Measurements from ENCODE around the gene FOXN3. TPM values are rescaled to one million over a fixed set of nuclear protein-coding genes. Genes with fewer than 3 reads are reported as not detected.

FOXN3 gene
- total and polyA plus RNA-seq, 2 experiments from 2014 or later, result 98.9 to 167 TPM

DNA sequence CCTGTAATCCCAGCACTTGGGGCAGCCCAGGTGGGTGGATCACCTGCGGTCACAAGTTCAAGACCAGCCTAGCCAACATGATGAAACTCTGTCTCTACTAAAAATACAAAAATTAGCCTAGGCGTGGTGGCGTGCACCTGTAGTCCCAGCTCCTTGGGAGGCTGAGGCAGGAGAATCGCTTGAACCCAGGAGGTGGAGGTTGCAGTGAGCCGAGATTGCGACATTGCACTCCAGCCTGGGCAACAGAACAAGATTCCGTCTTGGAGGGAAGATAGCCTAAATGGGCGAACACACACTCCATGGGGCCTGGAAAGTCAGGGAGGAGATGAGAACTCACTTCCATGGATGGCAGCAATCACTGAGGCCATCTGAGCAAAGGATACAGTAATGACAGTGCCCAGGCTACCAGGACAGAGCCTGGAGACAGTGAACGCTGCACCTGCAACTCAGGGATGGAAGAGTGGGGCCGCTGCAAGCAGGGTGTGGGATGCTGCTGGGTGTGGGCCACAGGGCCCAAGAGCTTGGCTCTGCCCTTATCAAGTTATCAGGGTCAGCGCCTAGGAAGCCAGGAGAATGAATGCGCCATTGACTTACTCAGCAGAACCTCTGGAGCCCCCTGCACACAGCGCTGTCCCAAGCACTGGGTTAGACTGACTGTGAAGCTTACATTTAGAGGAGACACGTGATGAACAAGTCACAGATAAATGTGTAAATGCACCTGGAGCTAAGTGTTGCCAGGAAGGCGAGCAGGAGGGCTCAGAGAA lies 28.9 kb downstream of the FOXN3 start:
- Mint-ChIP-seq H3K4me3 (no peak overlapping the region; the same call in 2 of the 3 replicates), H3K27ac (peak overlapping the region; percentile 58), H3K9me3 (no peaks in the 10 kb centered on the region; the same call in 2 of the 3 replicates), H3K4me1 (peaks cover 78% of the 10 kb centered on the region), H3K27me3 (ENCODE audit: insufficient read depth, low read depth, poor library complexity) (peaks cover 10% of the 10 kb centered on the region), H3K36me3 (ENCODE audit: low read depth) (peaks cover 35% of the 10 kb centered on the region)
- Histone ChIP-seq H3K4me2 (no peak overlapping the region), H3K4me3 (no peak overlapping the region), H4K20me1 (replicated peaks; ENCODE audit: insufficient read depth) (peaks cover 51% of the 10 kb centered on the region), H2AFZ (no peak overlapping the region), H3K27ac (ENCODE audit: low read depth) (peak overlapping the region; percentile 30; the same call in 1 of the 2 replicates), H3K36me3 (ENCODE audit: insufficient read depth) (no peaks in the 10 kb centered on the region), H3K79me2 (replicated peaks; ENCODE audit: insufficient read depth) (peaks cover 100% of the 10 kb centered on the region), H3K9me2 (ENCODE audit: insufficient read depth) (no peaks in the 10 kb centered on the region), H3F3A (replicated peaks; ENCODE audit: low read depth) (no peaks in the 10 kb centered on the region; the same call in 1 of the 2 replicates), H3K27me3 (ENCODE audit: insufficient read depth) (no peaks in the 10 kb centered on the region), H3K4me1 (ENCODE audit: insufficient read depth) (peaks cover 79% of the 10 kb centered on the region)
- DNase-seq (ENCODE audit: low spot score), result no peak
- TF ChIP-seq, protein P1, sequence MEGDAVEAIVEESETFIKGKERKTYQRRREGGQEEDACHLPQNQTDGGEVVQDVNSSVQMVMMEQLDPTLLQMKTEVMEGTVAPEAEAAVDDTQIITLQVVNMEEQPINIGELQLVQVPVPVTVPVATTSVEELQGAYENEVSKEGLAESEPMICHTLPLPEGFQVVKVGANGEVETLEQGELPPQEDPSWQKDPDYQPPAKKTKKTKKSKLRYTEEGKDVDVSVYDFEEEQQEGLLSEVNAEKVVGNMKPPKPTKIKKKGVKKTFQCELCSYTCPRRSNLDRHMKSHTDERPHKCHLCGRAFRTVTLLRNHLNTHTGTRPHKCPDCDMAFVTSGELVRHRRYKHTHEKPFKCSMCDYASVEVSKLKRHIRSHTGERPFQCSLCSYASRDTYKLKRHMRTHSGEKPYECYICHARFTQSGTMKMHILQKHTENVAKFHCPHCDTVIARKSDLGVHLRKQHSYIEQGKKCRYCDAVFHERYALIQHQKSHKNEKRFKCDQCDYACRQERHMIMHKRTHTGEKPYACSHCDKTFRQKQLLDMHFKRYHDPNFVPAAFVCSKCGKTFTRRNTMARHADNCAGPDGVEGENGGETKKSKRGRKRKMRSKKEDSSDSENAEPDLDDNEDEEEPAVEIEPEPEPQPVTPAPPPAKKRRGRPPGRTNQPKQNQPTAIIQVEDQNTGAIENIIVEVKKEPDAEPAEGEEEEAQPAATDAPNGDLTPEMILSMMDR (conservative IDR thresholded peaks at IDR 0.05; ENCODE audit: low read depth in 2 of 2), result no peak
- no peak for TF ChIP-seq EZH2phosphoT487 (IDR thresholded peaks at IDR 0.05; ENCODE audit: unreplicated experiment)
- TF ChIP-seq ZNF331 (CRISPR knock-in tag; IDR thresholded peaks at IDR 0.05; ENCODE audit: low read depth), result no peak
- TF ChIP-seq, protein P2, sequence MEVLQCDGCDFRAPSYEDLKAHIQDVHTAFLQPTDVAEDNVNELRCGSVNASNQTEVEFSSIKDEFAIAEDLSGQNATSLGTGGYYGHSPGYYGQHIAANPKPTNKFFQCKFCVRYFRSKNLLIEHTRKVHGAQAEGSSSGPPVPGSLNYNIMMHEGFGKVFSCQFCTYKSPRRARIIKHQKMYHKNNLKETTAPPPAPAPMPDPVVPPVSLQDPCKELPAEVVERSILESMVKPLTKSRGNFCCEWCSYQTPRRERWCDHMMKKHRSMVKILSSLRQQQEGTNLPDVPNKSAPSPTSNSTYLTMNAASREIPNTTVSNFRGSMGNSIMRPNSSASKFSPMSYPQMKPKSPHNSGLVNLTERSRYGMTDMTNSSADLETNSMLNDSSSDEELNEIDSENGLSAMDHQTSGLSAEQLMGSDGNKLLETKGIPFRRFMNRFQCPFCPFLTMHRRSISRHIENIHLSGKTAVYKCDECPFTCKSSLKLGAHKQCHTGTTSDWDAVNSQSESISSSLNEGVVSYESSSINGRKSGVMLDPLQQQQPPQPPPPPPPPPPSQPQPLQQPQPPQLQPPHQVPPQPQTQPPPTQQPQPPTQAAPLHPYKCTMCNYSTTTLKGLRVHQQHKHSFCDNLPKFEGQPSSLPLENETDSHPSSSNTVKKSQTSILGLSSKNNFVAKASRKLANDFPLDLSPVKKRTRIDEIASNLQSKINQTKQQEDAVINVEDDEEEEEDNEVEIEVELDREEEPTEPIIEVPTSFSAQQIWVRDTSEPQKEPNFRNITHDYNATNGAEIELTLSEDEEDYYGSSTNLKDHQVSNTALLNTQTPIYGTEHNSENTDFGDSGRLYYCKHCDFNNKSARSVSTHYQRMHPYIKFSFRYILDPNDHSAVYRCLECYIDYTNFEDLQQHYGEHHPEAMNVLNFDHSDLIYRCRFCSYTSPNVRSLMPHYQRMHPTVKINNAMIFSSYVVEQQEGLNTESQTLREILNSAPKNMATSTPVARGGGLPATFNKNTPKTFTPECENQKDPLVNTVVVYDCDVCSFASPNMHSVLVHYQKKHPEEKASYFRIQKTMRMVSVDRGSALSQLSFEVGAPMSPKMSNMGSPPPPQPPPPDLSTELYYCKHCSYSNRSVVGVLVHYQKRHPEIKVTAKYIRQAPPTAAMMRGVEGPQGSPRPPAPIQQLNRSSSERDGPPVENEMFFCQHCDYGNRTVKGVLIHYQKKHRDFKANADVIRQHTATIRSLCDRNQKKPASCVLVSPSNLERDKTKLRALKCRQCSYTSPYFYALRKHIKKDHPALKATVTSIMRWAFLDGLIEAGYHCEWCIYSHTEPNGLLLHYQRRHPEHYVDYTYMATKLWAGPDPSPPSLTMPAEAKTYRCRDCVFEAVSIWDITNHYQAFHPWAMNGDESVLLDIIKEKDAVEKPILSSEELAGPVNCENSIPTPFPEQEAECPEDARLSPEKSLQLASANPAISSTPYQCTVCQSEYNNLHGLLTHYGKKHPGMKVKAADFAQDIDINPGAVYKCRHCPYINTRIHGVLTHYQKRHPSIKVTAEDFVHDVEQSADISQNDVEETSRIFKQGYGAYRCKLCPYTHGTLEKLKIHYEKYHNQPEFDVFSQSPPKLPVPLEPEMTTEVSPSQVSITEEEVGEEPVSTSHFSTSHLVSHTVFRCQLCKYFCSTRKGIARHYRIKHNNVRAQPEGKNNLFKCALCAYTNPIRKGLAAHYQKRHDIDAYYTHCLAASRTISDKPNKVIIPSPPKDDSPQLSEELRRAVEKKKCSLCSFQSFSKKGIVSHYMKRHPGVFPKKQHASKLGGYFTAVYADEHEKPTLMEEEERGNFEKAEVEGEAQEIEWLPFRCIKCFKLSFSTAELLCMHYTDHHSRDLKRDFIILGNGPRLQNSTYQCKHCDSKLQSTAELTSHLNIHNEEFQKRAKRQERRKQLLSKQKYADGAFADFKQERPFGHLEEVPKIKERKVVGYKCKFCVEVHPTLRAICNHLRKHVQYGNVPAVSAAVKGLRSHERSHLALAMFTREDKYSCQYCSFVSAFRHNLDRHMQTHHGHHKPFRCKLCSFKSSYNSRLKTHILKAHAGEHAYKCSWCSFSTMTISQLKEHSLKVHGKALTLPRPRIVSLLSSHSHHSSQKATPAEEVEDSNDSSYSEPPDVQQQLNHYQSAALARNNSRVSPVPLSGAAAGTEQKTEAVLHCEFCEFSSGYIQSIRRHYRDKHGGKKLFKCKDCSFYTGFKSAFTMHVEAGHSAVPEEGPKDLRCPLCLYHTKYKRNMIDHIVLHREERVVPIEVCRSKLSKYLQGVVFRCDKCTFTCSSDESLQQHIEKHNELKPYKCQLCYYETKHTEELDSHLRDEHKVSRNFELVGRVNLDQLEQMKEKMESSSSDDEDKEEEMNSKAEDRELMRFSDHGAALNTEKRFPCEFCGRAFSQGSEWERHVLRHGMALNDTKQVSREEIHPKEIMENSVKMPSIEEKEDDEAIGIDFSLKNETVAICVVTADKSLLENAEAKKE (CRISPR knock-in tag; IDR thresholded peaks at IDR 0.05), result no peak
- TF ChIP-seq NANOG (IDR thresholded peaks at IDR 0.05; ENCODE audit: borderline replicate concordance), result no peak
- TF ChIP-seq POLR2AphosphoS5 (IDR thresholded peaks at IDR 0.05; ENCODE audit: low read depth), result no peak
- TF ChIP-seq JUNB (IDR thresholded peaks at IDR 0.05; ENCODE audit: unreplicated experiment), result no peak
- TF ChIP-seq CREB1 (CRISPR knock-in tag; IDR thresholded peaks at IDR 0.05; ENCODE audit: low read depth), result no peak
- TF ChIP-seq, protein P3, sequence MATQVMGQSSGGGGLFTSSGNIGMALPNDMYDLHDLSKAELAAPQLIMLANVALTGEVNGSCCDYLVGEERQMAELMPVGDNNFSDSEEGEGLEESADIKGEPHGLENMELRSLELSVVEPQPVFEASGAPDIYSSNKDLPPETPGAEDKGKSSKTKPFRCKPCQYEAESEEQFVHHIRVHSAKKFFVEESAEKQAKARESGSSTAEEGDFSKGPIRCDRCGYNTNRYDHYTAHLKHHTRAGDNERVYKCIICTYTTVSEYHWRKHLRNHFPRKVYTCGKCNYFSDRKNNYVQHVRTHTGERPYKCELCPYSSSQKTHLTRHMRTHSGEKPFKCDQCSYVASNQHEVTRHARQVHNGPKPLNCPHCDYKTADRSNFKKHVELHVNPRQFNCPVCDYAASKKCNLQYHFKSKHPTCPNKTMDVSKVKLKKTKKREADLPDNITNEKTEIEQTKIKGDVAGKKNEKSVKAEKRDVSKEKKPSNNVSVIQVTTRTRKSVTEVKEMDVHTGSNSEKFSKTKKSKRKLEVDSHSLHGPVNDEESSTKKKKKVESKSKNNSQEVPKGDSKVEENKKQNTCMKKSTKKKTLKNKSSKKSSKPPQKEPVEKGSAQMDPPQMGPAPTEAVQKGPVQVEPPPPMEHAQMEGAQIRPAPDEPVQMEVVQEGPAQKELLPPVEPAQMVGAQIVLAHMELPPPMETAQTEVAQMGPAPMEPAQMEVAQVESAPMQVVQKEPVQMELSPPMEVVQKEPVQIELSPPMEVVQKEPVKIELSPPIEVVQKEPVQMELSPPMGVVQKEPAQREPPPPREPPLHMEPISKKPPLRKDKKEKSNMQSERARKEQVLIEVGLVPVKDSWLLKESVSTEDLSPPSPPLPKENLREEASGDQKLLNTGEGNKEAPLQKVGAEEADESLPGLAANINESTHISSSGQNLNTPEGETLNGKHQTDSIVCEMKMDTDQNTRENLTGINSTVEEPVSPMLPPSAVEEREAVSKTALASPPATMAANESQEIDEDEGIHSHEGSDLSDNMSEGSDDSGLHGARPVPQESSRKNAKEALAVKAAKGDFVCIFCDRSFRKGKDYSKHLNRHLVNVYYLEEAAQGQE (IDR thresholded peaks at IDR 0.05; ENCODE audit: unreplicated experiment), result no peak
- no peak for TF ChIP-seq ZNF114 (CRISPR knock-in tag; IDR thresholded peaks at IDR 0.05)
- TF ChIP-seq, protein P4, sequence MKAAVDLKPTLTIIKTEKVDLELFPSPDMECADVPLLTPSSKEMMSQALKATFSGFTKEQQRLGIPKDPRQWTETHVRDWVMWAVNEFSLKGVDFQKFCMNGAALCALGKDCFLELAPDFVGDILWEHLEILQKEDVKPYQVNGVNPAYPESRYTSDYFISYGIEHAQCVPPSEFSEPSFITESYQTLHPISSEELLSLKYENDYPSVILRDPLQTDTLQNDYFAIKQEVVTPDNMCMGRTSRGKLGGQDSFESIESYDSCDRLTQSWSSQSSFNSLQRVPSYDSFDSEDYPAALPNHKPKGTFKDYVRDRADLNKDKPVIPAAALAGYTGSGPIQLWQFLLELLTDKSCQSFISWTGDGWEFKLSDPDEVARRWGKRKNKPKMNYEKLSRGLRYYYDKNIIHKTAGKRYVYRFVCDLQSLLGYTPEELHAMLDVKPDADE (IDR thresholded peaks at IDR 0.05), result no peak
- TF ChIP-seq STAT1 (IDR thresholded peaks at IDR 0.05; ENCODE audit: unreplicated experiment), result no peak
- ATAC-seq, result no peak

Data from GM23338 (cell line).